ENCODE measurements around the gene MLLT6. TPM values are rescaled to one million over a fixed set of nuclear protein-coding genes. Genes with fewer than 3 reads are reported as not detected.

The MLLT6 gene
- total and polyA plus RNA-seq, 2 experiments from 2014 or later = 10.5 to 75.8 TPM

GRCh38 chr17:38742411-38743308 is 37.6 kb downstream of the MLLT6 start:
- H3K27me3 ChIP-seq = no peaks in the 10 kb centered on the region
- H3K4me1 ChIP-seq (ENCODE audit: low read depth) = peaks cover 14% of the 10 kb centered on the region
- DNase-seq (ENCODE audit: low read depth in 1 of 2, low spot score in 1 of 2) = peak in 1 of 2 donors; percentile 93
- H3K9me3 ChIP-seq (ENCODE audit: low read depth) = no peaks in the 10 kb centered on the region
- TF ChIP-seq CTCF (IDR thresholded peaks at IDR 0.05; ENCODE audit: low read depth, low read length) = no peak
- H3K4me3 ChIP-seq = no peak overlapping the region
- peaks cover 18% of the 10 kb centered on the region for H3K36me3 ChIP-seq
- peak overlapping the region; percentile 17 for H3K27ac ChIP-seq

DNA sequence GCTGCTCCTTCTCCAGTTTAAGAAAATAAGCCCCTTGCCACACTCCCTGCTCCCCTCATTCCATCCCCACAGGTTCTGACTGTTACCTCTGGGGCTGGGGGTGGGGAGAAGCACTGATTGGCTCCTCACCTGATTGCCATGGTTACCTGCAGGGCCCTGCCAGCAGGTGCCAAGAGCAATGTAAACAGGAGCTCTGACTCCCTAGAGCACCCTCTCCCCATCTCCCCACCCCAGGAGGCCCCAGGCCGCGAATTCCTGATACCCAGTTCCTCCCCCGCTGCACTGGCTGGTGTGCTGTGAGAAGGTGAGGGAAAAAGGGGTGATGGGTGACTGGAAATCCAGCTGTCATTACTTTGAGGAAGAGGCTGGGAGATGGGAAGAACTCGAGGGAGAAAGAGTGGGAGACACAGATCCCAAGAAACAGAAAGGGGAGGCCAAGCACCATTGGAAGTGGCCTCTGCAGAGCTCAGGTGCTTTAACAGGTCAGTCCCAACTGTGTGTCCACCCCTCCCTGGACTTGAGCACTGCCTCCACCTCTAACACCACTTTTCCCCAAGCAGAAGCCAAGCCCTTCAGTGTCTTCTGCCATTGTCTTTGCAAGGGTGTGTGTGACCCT is 38.6 kb downstream of the MLLT6 start:
- Histone ChIP-seq H3K4me3 (no peak overlapping the region), H3K27ac (no peak overlapping the region), H3K4me1 (ENCODE audit: low read depth) (peaks cover 14% of the 10 kb centered on the region), H3K27me3 (no peaks in the 10 kb centered on the region), H3K9me3 (ENCODE audit: low read depth) (no peaks in the 10 kb centered on the region), H3K36me3 (peaks cover 9% of the 10 kb centered on the region)
- no peak for TF ChIP-seq CTCF (IDR thresholded peaks at IDR 0.05; ENCODE audit: low read depth, low read length)
- no peak for DNase-seq (ENCODE audit: low read depth in 1 of 2, low spot score in 1 of 2)

DNA sequence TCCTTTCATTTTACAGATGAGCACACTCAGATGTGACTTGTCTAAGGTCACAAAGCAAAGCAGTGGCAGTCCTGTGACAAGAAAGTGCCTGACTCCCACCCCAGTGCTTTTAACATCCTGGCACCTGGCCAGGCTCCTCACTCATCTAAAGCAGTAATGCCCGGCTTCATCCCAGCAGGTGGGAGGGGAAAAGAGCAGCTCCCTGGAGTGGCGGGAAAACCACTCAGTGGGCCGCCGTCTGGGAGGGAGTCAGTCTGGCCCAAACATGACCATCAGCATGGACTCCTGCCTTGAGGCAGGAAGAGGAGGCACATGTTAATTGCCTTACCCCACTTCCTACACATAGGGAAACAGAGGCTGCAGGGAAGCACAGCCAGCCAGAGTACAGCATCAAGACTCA is 40.5 kb downstream of the MLLT6 start:
- DNase-seq (ENCODE audit: low read depth in 1 of 2, low spot score in 1 of 2) = no peak
- TF ChIP-seq CTCF (IDR thresholded peaks at IDR 0.05; ENCODE audit: low read depth, low read length) = no peak
- Histone ChIP-seq H3K9me3 (ENCODE audit: low read depth) (no peaks in the 10 kb centered on the region), H3K27ac (no peak overlapping the region), H3K4me3 (no peak overlapping the region), H3K27me3 (no peaks in the 10 kb centered on the region), H3K36me3 (no peaks in the 10 kb centered on the region), H3K4me1 (ENCODE audit: low read depth) (peaks cover 19% of the 10 kb centered on the region)

- H3K36me3 ChIP-seq = no peaks in the 10 kb centered on the region
- DNase-seq (ENCODE audit: low read depth in 1 of 2, low spot score in 1 of 2) = no peak
- no peak for TF ChIP-seq CTCF (IDR thresholded peaks at IDR 0.05; ENCODE audit: low read depth, low read length)
- H3K4me3 ChIP-seq = peak overlapping the region; percentile 97
- H3K9me3 ChIP-seq (ENCODE audit: low read depth) = no peaks in the 10 kb centered on the region
- H3K27ac ChIP-seq = no peak overlapping the region
- no peaks in the 10 kb centered on the region for H3K27me3 ChIP-seq
- H3K4me1 ChIP-seq (ENCODE audit: low read depth) = peaks cover 20% of the 10 kb centered on the region
Observed at GRCh38 chr17:38746004-38746848, 41.2 kb downstream of the MLLT6 start.

DNA sequence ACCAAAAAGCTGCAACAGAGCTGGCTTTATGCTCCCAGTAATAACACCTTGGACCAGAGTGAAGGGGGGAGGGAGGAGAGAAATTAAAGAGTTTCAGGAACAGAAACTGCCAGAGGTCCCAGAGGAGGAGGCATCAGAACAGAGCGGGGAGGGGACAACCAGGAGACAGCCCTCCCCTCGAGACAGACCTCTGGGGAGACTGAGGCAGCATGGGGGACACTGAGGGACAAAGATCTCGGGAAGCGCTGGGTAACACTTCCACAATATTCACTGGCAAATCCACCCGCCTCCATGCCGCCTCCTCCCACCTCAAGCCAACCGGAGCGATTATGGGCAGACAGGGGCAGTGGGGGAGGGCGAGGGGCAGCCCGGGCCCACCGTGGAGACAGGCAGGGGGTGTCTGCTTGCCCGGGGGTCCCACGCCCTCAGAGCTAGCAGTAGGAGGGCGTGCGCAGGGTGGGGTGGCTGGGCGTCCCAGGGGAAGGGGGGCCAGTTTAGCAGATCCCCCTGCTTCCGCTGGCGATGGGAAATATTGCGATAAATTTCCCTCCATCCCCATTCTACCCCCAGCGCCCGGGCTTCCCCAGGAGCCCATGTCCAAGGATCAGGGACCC is 41.9 kb downstream of the MLLT6 start:
- H3K27ac ChIP-seq = no peak overlapping the region
- peak overlapping the region; percentile 97 for H3K4me3 ChIP-seq
- no peak for TF ChIP-seq CTCF (IDR thresholded peaks at IDR 0.05; ENCODE audit: low read depth, low read length)
- DNase-seq (ENCODE audit: low read depth in 1 of 2, low spot score in 1 of 2) = no peak
- H3K36me3 ChIP-seq = no peaks in the 10 kb centered on the region
- H3K27me3 ChIP-seq = no peaks in the 10 kb centered on the region
- no peaks in the 10 kb centered on the region for H3K9me3 ChIP-seq (ENCODE audit: low read depth)
- peaks cover 18% of the 10 kb centered on the region for H3K4me1 ChIP-seq (ENCODE audit: low read depth)
